NB4 (cell line): Measurements from ENCODE around the gene RAB1B.

ENCODE experiments used
- DNase-seq: peaks from one replicate; pipeline ENCODE4 v3.0.0; 2010; ENCODE audit warnings: low read depth
- H3K4me3 ChIP-seq: one replicate; pipeline ENCODE4 v1.5.1; 2011; ENCODE audit warnings: mild to moderate bottlenecking, low read depth, low read length, moderate library complexity
- MYC ChIP-seq: IDR thresholded peaks from 2 replicates; pipeline ENCODE4 v1.6.1; 2011; ENCODE audit warnings: low read depth, low read length
- POLR2A ChIP-seq: IDR thresholded peaks from 2 replicates; pipeline ENCODE4 v1.6.1; 2011; ENCODE audit warnings: mild to moderate bottlenecking; ENCODE audit not compliant: insufficient read length; ENCODE audit errors: extremely low read depth
- TF ChIP-seq, protein P1 (sequence below): IDR thresholded peaks from 2 replicates; pipeline ENCODE4 v1.6.1; 2011; ENCODE audit warnings: low read depth, low read length
- TF ChIP-seq, protein P2 (sequence below): IDR thresholded peaks from one replicate; pipeline ENCODE4 v1.5.1; 2012; ENCODE audit warnings: low read depth, low read length

Gene RAB1B

DNA sequence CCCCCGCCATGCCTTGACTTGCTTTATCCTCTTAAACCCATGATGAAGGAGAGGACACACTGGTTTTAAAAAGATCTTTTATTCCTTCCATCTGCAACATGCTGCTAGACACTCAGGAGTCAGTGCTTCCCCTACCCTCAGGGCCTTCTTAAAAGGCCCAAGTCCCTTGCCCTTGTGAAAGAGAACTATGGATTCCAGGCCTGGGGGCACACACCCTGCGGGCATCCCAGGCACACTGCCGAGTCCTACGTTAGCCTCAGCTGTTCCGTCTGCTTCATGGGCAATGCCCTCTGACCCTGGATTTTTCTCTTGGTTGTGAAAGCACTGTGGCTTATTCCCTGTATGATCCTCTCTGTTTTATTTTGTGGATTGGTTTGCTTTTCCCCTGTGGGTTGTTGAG, 35.1 kb upstream of the RAB1B start:
- H3K4me3 ChIP-seq = no peak overlapping the region
- no peak for DNase-seq
- TF ChIP-seq, protein P1, sequence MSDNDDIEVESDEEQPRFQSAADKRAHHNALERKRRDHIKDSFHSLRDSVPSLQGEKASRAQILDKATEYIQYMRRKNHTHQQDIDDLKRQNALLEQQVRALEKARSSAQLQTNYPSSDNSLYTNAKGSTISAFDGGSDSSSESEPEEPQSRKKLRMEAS = no peak
- no peak for TF ChIP-seq POLR2A
- TF ChIP-seq MYC = no peak
- TF ChIP-seq, protein P2, sequence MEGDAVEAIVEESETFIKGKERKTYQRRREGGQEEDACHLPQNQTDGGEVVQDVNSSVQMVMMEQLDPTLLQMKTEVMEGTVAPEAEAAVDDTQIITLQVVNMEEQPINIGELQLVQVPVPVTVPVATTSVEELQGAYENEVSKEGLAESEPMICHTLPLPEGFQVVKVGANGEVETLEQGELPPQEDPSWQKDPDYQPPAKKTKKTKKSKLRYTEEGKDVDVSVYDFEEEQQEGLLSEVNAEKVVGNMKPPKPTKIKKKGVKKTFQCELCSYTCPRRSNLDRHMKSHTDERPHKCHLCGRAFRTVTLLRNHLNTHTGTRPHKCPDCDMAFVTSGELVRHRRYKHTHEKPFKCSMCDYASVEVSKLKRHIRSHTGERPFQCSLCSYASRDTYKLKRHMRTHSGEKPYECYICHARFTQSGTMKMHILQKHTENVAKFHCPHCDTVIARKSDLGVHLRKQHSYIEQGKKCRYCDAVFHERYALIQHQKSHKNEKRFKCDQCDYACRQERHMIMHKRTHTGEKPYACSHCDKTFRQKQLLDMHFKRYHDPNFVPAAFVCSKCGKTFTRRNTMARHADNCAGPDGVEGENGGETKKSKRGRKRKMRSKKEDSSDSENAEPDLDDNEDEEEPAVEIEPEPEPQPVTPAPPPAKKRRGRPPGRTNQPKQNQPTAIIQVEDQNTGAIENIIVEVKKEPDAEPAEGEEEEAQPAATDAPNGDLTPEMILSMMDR = no peak

DNA sequence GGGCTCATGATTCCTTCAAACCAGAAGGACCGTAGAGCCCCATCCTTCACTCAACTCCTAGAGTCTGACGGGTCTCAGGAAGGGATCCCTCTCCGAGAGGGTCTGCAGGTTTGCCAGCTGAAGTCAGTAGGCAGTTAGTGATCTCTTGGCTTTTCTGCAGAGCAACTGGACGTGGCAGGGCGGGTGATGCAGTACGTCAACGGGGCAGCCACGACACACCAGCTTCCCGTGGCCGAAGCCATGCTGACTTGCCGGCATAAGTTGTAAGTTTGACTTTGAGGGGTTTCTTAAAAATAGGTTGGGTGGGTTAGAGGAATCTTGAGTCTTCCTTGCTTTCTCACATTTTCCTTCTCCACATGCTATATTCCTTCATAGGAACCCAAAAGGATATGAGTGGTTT, 33.3 kb upstream of the RAB1B start:
- TF ChIP-seq POLR2A (no peak), MYC (no peak)
- TF ChIP-seq, protein P2 = no peak
- TF ChIP-seq, protein P1 = no peak
- DNase-seq = no peak
- no peak overlapping the region for H3K4me3 ChIP-seq

DNA sequence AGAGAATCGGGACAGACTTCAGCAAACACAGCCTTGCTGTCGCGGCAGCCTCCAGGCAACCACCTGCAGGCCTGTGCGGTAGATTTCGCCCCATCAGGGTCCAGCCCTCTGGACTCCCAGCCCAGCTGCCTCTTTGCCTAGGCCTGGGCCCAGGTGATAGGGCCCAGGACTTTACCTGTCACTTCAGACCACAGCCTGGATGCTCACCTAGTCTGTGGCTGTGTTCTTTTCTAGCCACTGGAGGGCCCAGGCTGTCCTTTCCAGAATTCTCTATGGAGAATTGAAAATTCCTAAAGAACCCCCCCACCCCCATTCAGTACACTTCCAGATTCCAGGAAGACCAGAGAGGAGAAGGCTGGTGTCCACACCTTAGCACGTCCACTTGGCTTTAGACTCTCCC, 30.6 kb upstream of the RAB1B start:
- H3K4me3 ChIP-seq = no peak overlapping the region
- TF ChIP-seq, protein P2 = no peak
- TF ChIP-seq MYC (no peak), POLR2A (no peak)
- TF ChIP-seq, protein P1 = no peak
- DNase-seq = no peak

DNA sequence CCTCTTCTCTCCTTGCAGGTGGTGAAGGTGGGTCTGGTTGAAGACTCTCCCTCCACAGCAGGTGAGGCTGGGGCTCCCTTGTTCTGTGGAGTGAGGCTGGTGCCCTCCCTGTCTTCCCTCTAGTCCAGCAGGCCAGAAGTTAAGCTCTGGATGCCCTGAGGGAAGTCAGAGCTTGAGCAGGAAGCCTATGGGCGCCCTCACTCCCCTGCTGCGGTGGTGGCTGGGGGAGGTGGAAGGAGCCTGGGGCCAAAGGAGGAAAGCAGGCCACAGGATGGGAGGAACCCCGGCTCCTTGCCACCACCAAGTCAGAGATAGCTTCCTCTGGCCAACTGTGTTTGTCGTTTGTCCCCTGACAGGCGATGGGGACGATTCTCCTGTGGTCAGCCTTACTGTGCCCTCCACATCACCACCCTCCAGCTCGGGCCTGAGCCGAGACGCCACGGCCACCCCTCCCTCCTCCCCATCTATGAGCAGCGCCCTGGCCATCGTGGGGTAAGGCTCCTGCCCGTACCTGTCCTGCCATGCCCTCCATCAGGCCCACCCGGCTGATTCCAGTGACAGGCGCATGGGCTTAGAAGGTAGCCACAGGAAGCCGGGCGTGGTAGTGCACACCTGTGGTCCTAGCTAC, 29.5 kb upstream of the RAB1B start:
- no peak for TF ChIP-seq POLR2A
- peak; percentile 49 for DNase-seq
- H3K4me3 ChIP-seq = no peak overlapping the region

DNA sequence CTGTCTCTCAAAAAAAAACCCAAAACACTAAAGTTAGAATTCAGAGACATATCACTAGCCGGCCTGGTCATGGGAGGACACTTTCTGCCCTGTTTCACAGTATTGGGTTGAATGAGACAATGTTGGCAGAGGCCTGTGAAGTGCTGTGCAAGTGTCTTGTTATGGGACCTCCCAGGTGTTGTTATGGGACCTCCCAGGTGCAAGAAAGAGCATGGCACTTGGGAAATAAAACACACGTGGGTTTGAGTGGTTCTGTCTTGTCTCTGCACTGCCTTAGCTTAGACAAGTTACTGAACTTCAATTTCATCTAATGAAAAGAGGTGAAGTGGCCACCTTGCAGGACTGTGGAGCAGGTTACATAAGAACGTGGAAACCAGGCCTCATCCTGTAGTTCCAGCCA, 28.9 kb upstream of the RAB1B start:
- H3K4me3 ChIP-seq = no peak overlapping the region
- no peak for DNase-seq
- TF ChIP-seq, protein P1 = no peak

DNA sequence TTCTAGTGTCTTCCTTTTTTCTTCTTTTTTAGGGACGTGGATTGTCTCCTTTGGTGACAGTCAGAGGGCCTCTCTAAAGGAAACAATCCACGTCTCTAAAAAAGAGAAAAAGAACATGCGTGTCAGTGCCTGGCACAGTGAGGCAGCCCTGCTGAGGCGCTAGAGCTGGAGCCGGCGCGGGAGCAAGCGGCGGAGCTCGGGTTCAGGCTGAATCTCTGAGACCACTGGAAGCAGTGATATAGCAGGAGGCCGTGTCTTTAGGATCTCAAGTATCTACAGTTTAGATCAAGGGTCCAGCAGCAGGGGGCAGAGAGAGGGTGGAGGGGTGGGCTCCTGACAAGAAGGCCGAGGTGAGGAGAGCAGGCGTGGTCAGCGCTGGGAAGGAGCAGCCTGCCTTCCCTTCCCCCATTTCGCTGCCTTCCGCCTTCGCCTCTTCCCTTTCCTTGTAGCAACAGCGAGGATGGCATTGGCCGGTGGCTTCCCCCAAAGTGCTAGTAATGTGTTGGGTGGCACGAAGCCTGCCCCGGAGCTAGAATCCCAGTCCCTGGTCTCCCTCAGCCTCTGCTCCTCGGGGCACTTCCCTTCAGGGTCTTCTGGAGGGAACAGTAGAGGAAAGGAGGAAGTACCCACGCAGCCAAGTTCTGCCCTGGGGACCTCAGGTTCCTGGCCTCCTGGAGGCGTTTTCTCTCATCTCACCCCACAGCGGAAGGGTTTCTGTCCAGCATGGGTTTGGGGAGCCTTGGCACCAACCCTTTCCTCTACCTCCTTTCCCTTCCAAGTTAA, 28.2 kb upstream of the RAB1B start:
- TF ChIP-seq, protein P2 = no peak
- TF ChIP-seq, protein P1 = no peak
- TF ChIP-seq MYC (no peak), POLR2A (no peak)
- no peak overlapping the region for H3K4me3 ChIP-seq
- DNase-seq = peak; percentile 69
